Urinary bladder (tissue), 4 donors: ENCODE results near the gene CREB5. TPM values are rescaled to one million over a fixed set of nuclear protein-coding genes. Genes with fewer than 3 reads are reported as not detected.

Experiments used
- DNase-seq: peaks from one replicate; pipeline ENCODE4 v3.0.0-alpha.2; 2015; ENCODE audit errors: extremely low spot score
- H3K27ac ChIP-seq: one replicate; pipeline ENCODE4 v1.5.1; 2013; ENCODE audit warnings: low read depth, mild to moderate bottlenecking, moderate library complexity
- H3K36me3 ChIP-seq: one replicate; pipeline ENCODE4 v1.6.1; 2013; ENCODE audit warnings: mild to moderate bottlenecking, moderate library complexity; ENCODE audit not compliant: insufficient read depth
- H3K4me1 ChIP-seq: one replicate; pipeline ENCODE4 v1.6.1; 2013; ENCODE audit warnings: mild to moderate bottlenecking, moderate library complexity; ENCODE audit not compliant: insufficient read depth
- H3K4me3 ChIP-seq: one replicate; pipeline ENCODE4 v1.5.1; 2013; ENCODE audit warnings: low read depth, low read length
- WGBS: extraction: QIAGEN DNeasy Blood & Tissue Kit; methylation state at CpG from one replicate; pipeline ENCODE4 v1.1.7; 2013; 5-methylcytosine and 5-hydroxymethylcytosine counted together
- polyA plus RNA-seq: library from polyadenylated mRNA; stranded (reverse); fragments of 200-250 nt; gene quantifications from one replicate; pipeline ENCODE4 v1.2.3, GENCODE V29; 2013
- total RNA-seq: library from RNA; depleted of rRNA; stranded (reverse); fragments of >200 nt; gene quantifications from one replicate; pipeline ENCODE4 v1.2.3, GENCODE V29; 2014
- donor health status: healthy with polysubstance abuse.
- donor health status: healthy.

The CREB5 gene, protein sequence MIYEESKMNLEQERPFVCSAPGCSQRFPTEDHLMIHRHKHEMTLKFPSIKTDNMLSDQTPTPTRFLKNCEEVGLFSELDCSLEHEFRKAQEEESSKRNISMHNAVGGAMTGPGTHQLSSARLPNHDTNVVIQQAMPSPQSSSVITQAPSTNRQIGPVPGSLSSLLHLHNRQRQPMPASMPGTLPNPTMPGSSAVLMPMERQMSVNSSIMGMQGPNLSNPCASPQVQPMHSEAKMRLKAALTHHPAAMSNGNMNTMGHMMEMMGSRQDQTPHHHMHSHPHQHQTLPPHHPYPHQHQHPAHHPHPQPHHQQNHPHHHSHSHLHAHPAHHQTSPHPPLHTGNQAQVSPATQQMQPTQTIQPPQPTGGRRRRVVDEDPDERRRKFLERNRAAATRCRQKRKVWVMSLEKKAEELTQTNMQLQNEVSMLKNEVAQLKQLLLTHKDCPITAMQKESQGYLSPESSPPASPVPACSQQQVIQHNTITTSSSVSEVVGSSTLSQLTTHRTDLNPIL
- 53.5 TPM for total RNA-seq
- 6.5 TPM for polyA plus RNA-seq

DNA sequence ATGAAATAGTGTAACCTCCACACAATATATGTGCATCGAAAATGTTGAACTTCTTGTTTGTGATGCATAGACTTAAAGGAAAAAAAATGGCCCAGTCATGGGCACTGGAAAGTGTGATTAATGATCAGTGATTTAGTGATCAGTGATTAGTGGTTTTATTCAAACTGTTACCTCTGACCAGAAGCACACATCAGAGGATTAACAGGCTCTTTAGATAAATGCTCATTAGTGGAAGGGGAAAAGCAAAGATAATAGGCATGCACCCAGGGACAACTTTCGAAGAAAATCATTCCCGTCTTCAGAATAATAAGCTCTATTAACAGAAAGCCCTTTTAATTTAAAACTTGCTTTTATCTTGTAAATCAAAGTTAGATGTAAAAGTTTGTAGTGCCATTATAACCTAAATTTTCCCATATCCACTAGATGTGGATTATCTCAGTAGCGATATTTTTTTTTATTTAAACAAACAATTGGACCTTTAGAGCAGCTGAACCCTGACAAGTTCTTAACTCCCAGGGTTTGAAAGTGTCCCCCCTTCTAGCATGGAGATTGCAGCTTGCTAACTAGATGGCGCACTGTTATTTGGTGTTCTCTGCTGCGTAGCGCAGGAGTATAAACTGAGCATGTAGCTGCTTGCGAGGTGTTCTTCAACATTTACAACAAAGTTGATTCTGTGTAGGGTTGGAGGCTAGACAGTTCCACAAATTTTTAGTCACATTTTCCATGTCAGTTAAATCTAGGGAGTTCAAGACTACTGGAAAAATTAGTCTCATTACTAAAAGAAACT is at the start of gene CREB5:
TSS of gene CREB5 (plus strand) at position 643 of the 787 bp plus-strand sequence. CDS start 397 bp downstream, outside the sequence.
- WGBS = 87% methylated on average over 8 of the region's 8 CpGs
- no peak for DNase-seq
- H3K27ac ChIP-seq = no peak within 1 kb of the TSS
- H3K4me1 ChIP-seq = no peaks in the 10 kb centered on the region
- peak within 1 kb of the TSS; percentile 48 for H3K4me3 ChIP-seq
- no peaks in the 10 kb centered on the region for H3K36me3 ChIP-seq

GRCh38 chr7:28362812-28363211 is 49.5 kb upstream of the CREB5 start:
- no peak for DNase-seq
- Histone ChIP-seq H3K27ac (no peak overlapping the region), H3K36me3 (no peaks in the 10 kb centered on the region), H3K4me3 (no peak overlapping the region), H3K4me1 (no peaks in the 10 kb centered on the region)

- Histone ChIP-seq H3K4me3 (no peak overlapping the region), H3K36me3 (no peaks in the 10 kb centered on the region), H3K4me1 (no peaks in the 10 kb centered on the region), H3K27ac (no peak overlapping the region)
- 85% methylated on average over 3 of the region's 3 CpGs for WGBS
- no peak for DNase-seq
Observed at GRCh38 chr7:28364082-28364481, 48.2 kb upstream of the CREB5 start.

DNA sequence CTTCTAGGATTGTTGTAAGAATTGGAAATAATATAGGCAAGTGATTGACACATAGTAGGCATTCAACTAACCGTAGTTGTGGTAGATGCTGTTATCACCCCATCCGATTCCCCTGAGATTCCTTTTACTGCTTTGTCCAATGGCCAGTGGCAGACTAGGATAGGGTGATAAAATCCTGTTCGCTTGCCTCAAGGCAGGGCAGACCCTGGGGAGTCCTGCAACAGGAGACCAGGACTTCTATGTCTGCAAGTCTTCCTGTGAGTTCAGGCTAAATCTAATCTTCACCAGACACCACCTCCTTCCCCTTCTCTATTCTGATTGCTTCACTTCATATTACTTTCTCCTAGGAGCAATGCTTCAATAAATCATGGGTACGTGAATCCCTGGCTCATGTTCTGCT is 42.8 kb upstream of the CREB5 start:
- H3K4me3 ChIP-seq = no peak overlapping the region
- 70% methylated on average over 4 of the region's 4 CpGs for WGBS
- no peaks in the 10 kb centered on the region for H3K36me3 ChIP-seq
- no peak overlapping the region for H3K27ac ChIP-seq
- no peak for DNase-seq
- H3K4me1 ChIP-seq = no peaks in the 10 kb centered on the region

DNA sequence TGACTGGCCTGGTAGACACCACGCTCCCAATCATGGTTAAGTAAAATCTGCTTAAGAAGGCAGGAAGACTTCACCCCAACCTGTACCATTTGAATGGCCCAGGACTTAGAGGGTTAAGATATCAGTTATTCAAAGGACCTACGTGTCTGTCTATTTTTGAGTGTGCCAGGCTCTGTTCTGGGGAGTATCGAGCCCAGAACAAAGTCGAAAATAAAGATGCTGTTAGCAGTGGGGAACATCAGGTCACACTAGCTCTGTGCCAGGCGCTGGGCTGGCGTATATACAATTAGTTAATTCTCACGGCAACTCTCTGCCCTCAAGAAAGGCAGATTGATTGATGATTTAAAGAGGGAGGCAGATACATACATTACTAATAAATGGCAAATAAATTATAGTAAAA is 40.5 kb upstream of the CREB5 start:
- Histone ChIP-seq H3K4me1 (no peaks in the 10 kb centered on the region), H3K36me3 (no peaks in the 10 kb centered on the region), H3K27ac (no peak overlapping the region), H3K4me3 (no peak overlapping the region)
- no peak for DNase-seq
- whole genome bisulfite sequencing = 55% methylated on average over 7 of the region's 7 CpGs

GRCh38 chr7:28373990-28374389 is 38.3 kb upstream of the CREB5 start:
- no peak for DNase-seq
- H3K4me3 ChIP-seq = no peak overlapping the region
- H3K4me1 ChIP-seq = no peaks in the 10 kb centered on the region
- H3K27ac ChIP-seq = no peak overlapping the region
- H3K36me3 ChIP-seq = no peaks in the 10 kb centered on the region
- 90% methylated on average over 3 of the region's 3 CpGs for WGBS

GRCh38 chr7:28375729-28376128 is 36.6 kb upstream of the CREB5 start:
- Histone ChIP-seq H3K4me3 (no peak overlapping the region), H3K4me1 (no peaks in the 10 kb centered on the region), H3K27ac (no peak overlapping the region), H3K36me3 (no peaks in the 10 kb centered on the region)
- DNase-seq = no peak
- 87% methylated on average over 1 of the region's 1 CpG for WGBS

DNA sequence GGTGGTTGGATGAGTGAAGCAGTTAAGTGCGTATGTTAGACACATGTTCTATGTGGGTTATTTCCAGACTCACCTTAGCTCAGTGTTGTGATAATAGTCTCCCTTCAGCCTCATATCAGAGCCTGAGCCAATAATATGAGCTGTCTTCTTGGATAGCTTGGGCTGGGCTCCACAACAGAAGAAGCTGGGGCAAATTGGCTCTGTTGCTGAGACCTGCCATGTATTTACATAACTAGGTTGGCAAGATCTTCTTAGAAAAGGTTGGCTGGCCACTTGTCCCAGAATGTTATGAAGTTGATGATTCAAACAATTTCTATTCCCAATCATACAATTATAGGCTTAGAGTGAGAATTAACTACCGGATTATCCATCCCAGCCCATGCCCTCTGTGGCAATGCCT is 35.7 kb upstream of the CREB5 start:
- no peak for DNase-seq
- no peaks in the 10 kb centered on the region for H3K36me3 ChIP-seq
- no peaks in the 10 kb centered on the region for H3K4me1 ChIP-seq
- H3K4me3 ChIP-seq = no peak overlapping the region
- H3K27ac ChIP-seq = no peak overlapping the region
- WGBS = 91% methylated on average over 2 of the region's 2 CpGs

- WGBS = 87% methylated on average over 3 of the region's 3 CpGs
- no peak for DNase-seq
- no peak overlapping the region for H3K4me3 ChIP-seq
- no peaks in the 10 kb centered on the region for H3K36me3 ChIP-seq
- H3K4me1 ChIP-seq = no peaks in the 10 kb centered on the region
- H3K27ac ChIP-seq = no peak overlapping the region
Observed at GRCh38 chr7:28378574-28379149, 33.7 kb upstream of the CREB5 start.

DNA sequence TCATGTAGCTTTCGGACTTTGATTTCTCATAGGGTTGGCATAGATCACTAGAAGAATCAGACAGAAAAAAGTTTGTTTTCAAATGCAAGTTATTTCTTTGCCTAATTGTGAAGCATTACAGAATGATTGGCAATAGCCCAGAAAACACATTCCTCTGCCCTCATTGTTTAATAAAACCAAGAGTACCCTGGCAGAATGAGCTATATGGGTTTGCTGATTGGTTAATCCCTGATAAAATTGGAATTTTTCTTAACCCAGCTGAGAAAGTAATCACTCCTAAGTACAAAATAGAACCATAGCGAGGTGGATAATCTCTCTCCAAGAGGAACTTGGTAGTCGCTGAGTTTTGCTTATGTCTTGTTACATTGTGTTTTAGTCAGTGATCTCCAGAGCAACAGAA is 30.9 kb upstream of the CREB5 start:
- H3K27ac ChIP-seq = no peak overlapping the region
- no peak overlapping the region for H3K4me3 ChIP-seq

DNA sequence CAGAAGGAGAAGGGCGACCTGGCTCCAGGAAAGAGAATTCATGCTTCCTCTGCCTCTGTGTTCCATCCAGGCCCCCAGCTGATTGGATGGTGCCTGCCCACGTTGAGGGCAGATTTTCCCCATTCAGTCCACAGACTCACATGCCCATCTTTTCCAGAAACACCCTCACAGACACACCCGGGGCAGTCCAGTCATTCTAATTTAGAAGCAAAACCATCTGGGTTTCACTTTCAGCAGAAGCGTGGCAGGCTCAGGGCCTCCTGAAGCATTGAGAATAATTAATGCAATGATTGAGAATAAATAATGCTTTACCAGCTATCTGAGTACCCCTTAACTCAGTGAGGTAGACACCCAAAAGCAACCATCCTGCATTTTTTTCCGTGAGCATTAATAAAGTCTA is 30.2 kb upstream of the CREB5 start:
- 87% methylated on average over 5 of the region's 5 CpGs for WGBS
- H3K27ac ChIP-seq = no peak overlapping the region
- H3K4me1 ChIP-seq = no peaks in the 10 kb centered on the region
- no peak overlapping the region for H3K4me3 ChIP-seq
- no peaks in the 10 kb centered on the region for H3K36me3 ChIP-seq
- DNase-seq = no peak

More for the DNA sequence above, 30.9 kb upstream of the CREB5 start:
- no peak for DNase-seq
- Histone ChIP-seq H3K36me3 (no peaks in the 10 kb centered on the region), H3K4me1 (no peaks in the 10 kb centered on the region)
- 53% methylated on average over 3 of the region's 3 CpGs for WGBS

DNA sequence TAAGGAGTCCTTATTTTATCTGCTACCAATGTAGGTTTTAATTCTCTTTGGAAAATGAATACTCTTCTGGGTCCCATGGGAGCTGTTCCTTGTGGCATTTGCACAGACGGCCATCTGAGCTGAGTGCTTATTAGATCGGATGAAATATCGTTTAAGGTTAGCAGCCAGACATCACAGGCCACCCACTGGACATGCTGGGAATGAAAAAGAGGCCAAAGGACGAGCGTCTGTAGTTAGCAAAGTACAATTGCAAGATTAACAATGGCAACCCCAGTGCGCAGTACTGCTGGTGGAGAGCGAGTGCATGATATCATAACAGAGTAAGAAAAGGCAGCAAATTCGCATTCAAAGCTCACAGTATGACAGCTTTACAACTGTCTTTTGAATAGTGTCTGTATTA is 28.3 kb upstream of the CREB5 start:
- WGBS = 84% methylated on average over 8 of the region's 8 CpGs
- no peak for DNase-seq
- Histone ChIP-seq H3K4me1 (no peaks in the 10 kb centered on the region), H3K4me3 (no peak overlapping the region), H3K27ac (no peak overlapping the region), H3K36me3 (no peaks in the 10 kb centered on the region)

- Histone ChIP-seq H3K36me3 (no peaks in the 10 kb centered on the region), H3K4me1 (no peaks in the 10 kb centered on the region), H3K27ac (no peak overlapping the region), H3K4me3 (no peak overlapping the region)
- 12% methylated on average over 14 of the region's 14 CpGs for WGBS
- DNase-seq = peak; percentile 65
Observed at GRCh38 chr7:28389504-28390395, 22.6 kb upstream of the CREB5 start.
